Endothelial cell of umbilical vein (primary cell): ENCODE measurements around the gene BCL11A.

Experiments
- CTCF ChIP-seq, 2 donors: IDR thresholded peaks; 1 replicate in 1 of 2; 2 replicates in 1 of 2; pipeline ENCODE4 v1.5.1; 2011; ENCODE audit warnings: low read length in 2 of 2, mild to moderate bottlenecking in 2 of 2, moderate library complexity in 2 of 2, control low read depth in 1 of 2, inconsistent platforms in 1 of 2, low read depth in 1 of 2; ENCODE audit not compliant: insufficient read depth in 1 of 2; ENCODE audit errors: extremely low read depth in 1 of 2
- EZH2 ChIP-seq: IDR thresholded peaks from 2 replicates; pipeline ENCODE4 v1.6.1; 2012; ENCODE audit warnings: borderline replicate concordance, low read depth, mild to moderate bottlenecking, moderate library complexity, low read length, inconsistent platforms; ENCODE audit not compliant: severe bottlenecking
- FOS ChIP-seq: IDR thresholded peaks from 2 replicates; pipeline ENCODE4 v1.6.1; 2011; ENCODE audit warnings: mild to moderate bottlenecking, low read length, moderate library complexity, borderline replicate concordance; ENCODE audit not compliant: insufficient read depth
- GATA2 ChIP-seq: IDR thresholded peaks from 2 replicates; pipeline ENCODE4 v1.7.0; 2011; ENCODE audit warnings: low read depth, mild to moderate bottlenecking, moderate library complexity, mixed read lengths, low read length; ENCODE audit not compliant: insufficient read length, insufficient read depth
- JUN ChIP-seq: IDR thresholded peaks from 2 replicates; pipeline ENCODE4 v1.6.1; 2011; ENCODE audit warnings: borderline replicate concordance, low read depth; ENCODE audit not compliant: insufficient read length, insufficient read depth
- MYC ChIP-seq: IDR thresholded peaks from one replicate; pipeline ENCODE4 v1.6.1; 2011; ENCODE audit warnings: mild to moderate bottlenecking, low read depth, low read length
- POLR2A ChIP-seq: IDR thresholded peaks from 2 replicates; pipeline ENCODE4 v1.6.1; 2012; ENCODE audit warnings: low read depth, mild to moderate bottlenecking, control low read depth, low read length
- POLR2AphosphoS5 ChIP-seq: IDR thresholded peaks from 2 replicates; pipeline ENCODE4 v1.6.1; 2012; ENCODE audit warnings: low read depth, mild to moderate bottlenecking, control low read depth, low read length, moderate library complexity; ENCODE audit not compliant: insufficient read depth
- TF ChIP-seq, protein P1 (sequence below): IDR thresholded peaks from 2 replicates; pipeline ENCODE4 v1.6.1; 2011; ENCODE audit not compliant: insufficient read depth, insufficient read length

GRCh38 chr2:60497500-60497899 lies 56.0 kb downstream of the BCL11A start:
- no peak for TF ChIP-seq CTCF (IDR thresholded peaks at IDR 0.05; ENCODE audit: extremely low read depth in 1 of 2, insufficient read depth in 1 of 2, low read depth in 1 of 2, low read length in 2 of 2)
- no peak for TF ChIP-seq EZH2
- TF ChIP-seq POLR2AphosphoS5: no peak
- no peak for TF ChIP-seq POLR2A
- TF ChIP-seq, protein P1, sequence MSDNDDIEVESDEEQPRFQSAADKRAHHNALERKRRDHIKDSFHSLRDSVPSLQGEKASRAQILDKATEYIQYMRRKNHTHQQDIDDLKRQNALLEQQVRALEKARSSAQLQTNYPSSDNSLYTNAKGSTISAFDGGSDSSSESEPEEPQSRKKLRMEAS: no peak
- TF ChIP-seq GATA2: no peak
- no peak for TF ChIP-seq FOS
- no peak for TF ChIP-seq JUN
- no peak for TF ChIP-seq MYC
